GM04504 (cell line): ENCODE data around the gene NCBP1.
A peak's percentile ranks its signal among the peaks of the same experiment; 100 is the strongest.

Experiments
- DNase-seq: peaks from one replicate; pipeline ENCODE4 v3.0.0-alpha.2; 2012; ENCODE audit warnings: low read depth

The NCBP1 gene

GRCh38 chr9:97623946-97624345 is 9.7 kb upstream of the NCBP1 start:
- no peak for DNase-seq

GRCh38 chr9:97625620-97626019 is 8.0 kb upstream of the NCBP1 start:
- no peak for DNase-seq

- no peak for DNase-seq
Observed at GRCh38 chr9:97627624-97628023, 6.0 kb upstream of the NCBP1 start.

GRCh38 chr9:97628668-97629067 is 5.0 kb upstream of the NCBP1 start:
- DNase-seq = no peak

- DNase-seq = no peak
Observed at GRCh38 chr9:97629156-97629555, 4.5 kb upstream of the NCBP1 start.

- DNase-seq = no peak
Observed at GRCh38 chr9:97630591-97630990, 3.0 kb upstream of the NCBP1 start.

GRCh38 chr9:97632248-97632984 is 1.2 kb upstream of the NCBP1 start:
- peak; percentile 60 for DNase-seq

GRCh38 chr9:97633859-97634490 is 354 bp downstream of the NCBP1 start:
- DNase-seq = no peak

GRCh38 chr9:97635026-97635425 is 1.4 kb downstream of the NCBP1 start:
- no peak for DNase-seq

GRCh38 chr9:97636903-97637302 is 3.3 kb downstream of the NCBP1 start:
- no peak for DNase-seq

- DNase-seq = no peak
Observed at GRCh38 chr9:97638666-97639065, 5.0 kb downstream of the NCBP1 start.

GRCh38 chr9:97640325-97640724 is 6.7 kb downstream of the NCBP1 start:
- DNase-seq = no peak

- no peak for DNase-seq
Observed at GRCh38 chr9:97645720-97646119, 12.1 kb downstream of the NCBP1 start.

GRCh38 chr9:97647996-97648395 is 14.4 kb downstream of the NCBP1 start:
- no peak for DNase-seq

GRCh38 chr9:97651646-97652045 is 18.0 kb downstream of the NCBP1 start:
- DNase-seq = no peak

- no peak for DNase-seq
Observed at GRCh38 chr9:97658707-97659106, 25.1 kb downstream of the NCBP1 start.

- DNase-seq = no peak
Observed at GRCh38 chr9:97659771-97660170, 26.1 kb downstream of the NCBP1 start.

- DNase-seq = no peak
Observed at GRCh38 chr9:97660340-97660739, 26.7 kb downstream of the NCBP1 start.

GRCh38 chr9:97660847-97661246 is 27.2 kb downstream of the NCBP1 start:
- DNase-seq = no peak

GRCh38 chr9:97665742-97666141 is 32.1 kb downstream of the NCBP1 start:
- no peak for DNase-seq

- DNase-seq = no peak
Observed at GRCh38 chr9:97666907-97667686, 33.5 kb downstream of the NCBP1 start.

GRCh38 chr9:97668485-97668884 is 34.9 kb downstream of the NCBP1 start:
- DNase-seq = no peak

- no peak for DNase-seq
Observed at GRCh38 chr9:97670586-97670985, 37.0 kb downstream of the NCBP1 start.
